22Rv1 (cell line): Measurements from ENCODE around the gene GLOD5.

Experiments used
- CTCF ChIP-seq: fragments of 450-650 bp; IDR thresholded peaks from 2 replicates; pipeline ENCODE4 v1.5.1; 2017; ENCODE audit warnings: mild to moderate bottlenecking
- ZFX ChIP-seq: fragments of 450-650 bp; IDR thresholded peaks from 2 replicates; pipeline ENCODE4 v1.6.1; 2017; ENCODE audit warnings: antibody characterized with exemption, borderline replicate concordance

- TF ChIP-seq CTCF (no peak), ZFX (no peak)
Measured at GRCh38 chrX:48726596-48726995, 35.0 kb upstream of the GLOD5 start.
